HG03457 (cell line): ENCODE results near the gene LANCL2.
A peak's percentile ranks its signal among the peaks of the same experiment; 100 is the strongest.
"Not testable (repeated sequence)": the region's sequence is repeated elsewhere in the genome, so short reads cannot be mapped to it uniquely, and the experiment has no call there.

Source experiments
- ATAC-seq: cut with Tn5 transposase; IDR thresholded peaks from one replicate; pipeline ENCODE4 v1.9.1; 2021; ENCODE audit warnings: moderate number of reproducible peaks; ENCODE audit not compliant: unreplicated experiment

The LANCL2 gene, protein sequence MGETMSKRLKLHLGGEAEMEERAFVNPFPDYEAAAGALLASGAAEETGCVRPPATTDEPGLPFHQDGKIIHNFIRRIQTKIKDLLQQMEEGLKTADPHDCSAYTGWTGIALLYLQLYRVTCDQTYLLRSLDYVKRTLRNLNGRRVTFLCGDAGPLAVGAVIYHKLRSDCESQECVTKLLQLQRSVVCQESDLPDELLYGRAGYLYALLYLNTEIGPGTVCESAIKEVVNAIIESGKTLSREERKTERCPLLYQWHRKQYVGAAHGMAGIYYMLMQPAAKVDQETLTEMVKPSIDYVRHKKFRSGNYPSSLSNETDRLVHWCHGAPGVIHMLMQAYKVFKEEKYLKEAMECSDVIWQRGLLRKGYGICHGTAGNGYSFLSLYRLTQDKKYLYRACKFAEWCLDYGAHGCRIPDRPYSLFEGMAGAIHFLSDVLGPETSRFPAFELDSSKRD

DNA sequence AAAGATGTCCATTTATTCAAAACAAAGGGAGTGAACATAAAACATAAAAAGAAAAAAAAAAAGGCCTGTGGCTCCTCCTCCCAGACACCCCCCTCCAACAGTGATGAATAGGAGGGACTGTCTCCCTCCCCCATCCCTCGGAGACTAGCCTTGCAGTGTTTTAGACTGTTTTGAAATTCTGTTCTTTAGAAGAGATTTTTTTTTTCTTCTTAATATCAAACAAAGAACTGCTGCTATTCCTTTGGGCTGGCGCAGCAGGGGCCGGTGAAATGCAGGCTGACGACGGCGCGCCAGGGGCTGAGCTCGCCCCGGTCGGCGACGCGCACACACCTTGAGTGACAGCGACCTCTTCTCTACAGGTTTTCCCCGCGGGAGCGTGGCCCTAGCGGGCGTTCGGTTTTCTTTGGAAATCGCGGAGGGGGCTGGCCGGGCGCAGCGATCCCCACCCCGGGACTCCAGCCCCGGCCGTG lies at the start of gene LANCL2:
TSS of gene LANCL2 (plus strand) at position 133 of the 470 bp plus-strand sequence. CDS start 689 bp downstream, outside the sequence.
- peak; percentile 33 for ATAC-seq

DNA sequence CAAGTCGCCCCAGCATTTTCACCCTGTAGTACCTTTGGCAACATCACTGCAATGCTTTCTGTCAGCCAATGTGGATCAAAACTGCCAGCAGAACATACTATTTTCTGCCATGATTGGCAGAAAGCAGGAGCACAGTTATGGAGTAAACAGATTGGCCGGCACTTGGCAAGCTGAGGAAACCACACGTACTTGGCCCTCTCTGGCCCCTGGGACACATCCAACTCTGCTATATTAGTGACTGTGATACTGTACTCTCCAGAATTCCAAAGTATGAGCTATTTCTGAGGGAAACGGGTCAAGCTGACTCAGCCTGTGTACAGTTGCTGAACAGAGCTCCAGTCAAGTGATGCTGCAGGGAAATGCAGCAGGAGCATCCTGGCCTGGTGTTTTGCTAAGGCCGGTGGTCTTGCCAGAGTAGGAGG lies 39.8 kb upstream of the LANCL2 start:
- no peak for ATAC-seq

DNA sequence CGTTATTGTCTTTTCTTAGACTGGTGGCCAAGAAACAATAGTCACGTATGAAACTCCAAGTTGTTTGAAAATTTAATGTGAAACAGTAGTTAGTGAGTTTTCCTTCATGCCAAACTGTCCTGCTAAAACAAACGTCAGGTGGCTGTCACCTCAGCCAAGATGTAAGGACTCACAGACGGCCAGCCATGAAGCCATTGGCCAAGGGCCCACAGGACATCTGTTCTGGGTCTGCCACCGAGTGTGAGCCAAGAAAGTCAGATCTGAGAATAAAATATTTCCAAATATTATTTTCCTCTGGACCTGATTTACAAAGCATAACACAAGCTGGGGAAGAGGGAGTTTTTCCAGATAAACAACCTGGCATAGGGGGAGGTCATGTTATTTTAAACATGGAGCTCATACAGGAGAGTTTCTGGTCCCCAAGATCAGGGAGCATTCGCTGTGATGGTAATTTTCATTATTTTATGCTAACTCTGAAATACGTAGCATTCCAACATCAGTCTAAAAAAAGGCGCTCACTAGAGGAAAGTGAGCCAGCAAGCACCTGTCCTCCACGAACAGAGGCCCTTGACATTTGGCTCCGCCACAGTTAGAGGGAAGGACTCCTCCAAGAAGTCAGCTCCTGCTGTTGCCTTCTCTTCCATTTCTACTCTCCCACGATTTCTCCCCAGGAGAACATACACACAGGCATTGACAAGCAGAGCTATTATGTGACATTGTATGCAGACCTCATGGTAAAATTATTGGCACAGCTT lies 38.9 kb upstream of the LANCL2 start:
- no peak for ATAC-seq

DNA sequence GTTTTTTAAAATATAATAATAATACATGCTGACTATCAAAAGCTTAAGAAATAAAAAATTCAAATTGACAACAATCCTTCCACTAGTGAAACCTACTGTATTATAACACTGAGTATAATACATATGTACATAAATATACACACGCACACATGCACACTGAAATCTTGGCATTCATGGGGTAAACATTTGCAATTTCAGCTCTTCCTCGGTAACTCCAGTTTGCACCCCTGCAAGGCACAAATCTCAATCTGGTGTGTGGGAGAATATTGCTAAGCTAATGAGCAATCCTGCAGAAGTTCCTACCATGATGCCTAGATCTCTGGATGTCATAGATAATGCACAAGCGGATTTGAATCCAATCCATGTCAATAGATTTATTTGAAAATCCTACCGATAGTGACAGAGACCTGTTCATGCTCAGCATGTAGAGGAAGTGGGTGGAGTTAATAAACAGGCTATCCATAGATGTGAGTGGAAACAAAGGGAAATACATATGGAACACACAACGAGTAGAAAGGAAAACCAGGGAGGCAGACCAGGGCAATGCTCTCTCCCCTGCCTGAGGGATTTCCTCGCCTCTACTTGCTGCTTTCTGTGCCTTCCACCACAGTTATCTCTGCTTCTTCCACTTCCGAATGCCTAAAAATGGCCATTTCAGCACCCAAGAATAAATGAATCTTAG lies 38.1 kb upstream of the LANCL2 start:
- no peak for ATAC-seq

DNA sequence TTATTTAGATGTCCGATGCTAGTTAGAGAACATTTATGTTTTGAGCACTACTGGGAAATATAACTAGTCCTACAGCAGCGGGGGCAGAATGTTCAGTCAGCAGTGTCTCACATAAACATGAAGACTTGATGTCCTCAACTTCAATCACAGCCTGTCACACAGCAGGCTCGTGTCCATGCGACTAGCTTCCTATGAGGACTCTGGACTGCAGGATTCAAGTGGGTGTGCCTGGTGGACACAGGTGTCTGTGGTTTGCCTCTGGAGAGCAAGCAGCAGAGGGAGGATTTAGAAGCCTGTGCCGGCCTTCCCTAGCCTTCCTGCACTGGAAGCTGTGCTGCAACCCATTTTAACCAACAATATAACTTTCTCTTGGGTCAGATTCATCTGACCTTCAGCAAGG lies 30.0 kb upstream of the LANCL2 start:
- no peak for ATAC-seq

DNA sequence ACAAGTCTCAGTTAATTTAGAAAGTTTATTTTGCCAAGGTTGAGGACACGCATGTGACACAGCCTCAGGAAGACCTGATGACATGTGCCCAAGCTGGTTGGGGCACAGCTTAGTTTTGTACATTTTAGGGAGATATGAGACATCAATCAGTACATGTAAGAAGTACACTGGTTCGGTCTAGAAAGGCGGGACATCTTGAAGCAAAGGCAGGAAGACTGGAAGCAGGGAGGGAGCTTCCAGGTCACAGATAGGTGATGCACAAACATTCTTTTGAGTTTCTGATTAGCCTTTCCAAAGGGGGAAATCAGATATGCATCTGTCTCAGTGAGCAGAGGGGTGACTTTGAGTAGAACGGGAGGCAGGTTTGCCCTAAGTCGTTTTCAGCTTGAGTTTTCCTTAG lies 29.4 kb upstream of the LANCL2 start:
- ATAC-seq = no peak

DNA sequence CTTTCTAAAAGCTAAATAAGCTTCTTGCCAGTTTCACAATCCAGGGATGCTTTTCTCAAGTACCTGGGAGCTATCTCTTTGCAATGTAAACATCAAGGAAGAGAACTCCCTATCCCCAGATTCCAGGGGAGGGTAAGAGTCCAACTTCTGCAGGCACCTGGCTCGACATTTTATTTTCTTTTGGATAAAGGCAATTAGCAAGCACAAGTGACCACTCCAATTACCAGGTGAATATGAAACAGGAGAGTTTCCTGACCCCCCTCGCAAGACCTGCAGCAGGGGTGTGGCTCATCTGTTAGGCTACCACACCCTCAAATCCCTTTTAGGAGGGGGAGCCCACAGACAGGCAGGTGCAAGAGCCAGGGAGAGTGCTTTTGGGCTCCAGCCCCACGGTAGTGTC lies 28.6 kb upstream of the LANCL2 start:
- ATAC-seq = no peak

DNA sequence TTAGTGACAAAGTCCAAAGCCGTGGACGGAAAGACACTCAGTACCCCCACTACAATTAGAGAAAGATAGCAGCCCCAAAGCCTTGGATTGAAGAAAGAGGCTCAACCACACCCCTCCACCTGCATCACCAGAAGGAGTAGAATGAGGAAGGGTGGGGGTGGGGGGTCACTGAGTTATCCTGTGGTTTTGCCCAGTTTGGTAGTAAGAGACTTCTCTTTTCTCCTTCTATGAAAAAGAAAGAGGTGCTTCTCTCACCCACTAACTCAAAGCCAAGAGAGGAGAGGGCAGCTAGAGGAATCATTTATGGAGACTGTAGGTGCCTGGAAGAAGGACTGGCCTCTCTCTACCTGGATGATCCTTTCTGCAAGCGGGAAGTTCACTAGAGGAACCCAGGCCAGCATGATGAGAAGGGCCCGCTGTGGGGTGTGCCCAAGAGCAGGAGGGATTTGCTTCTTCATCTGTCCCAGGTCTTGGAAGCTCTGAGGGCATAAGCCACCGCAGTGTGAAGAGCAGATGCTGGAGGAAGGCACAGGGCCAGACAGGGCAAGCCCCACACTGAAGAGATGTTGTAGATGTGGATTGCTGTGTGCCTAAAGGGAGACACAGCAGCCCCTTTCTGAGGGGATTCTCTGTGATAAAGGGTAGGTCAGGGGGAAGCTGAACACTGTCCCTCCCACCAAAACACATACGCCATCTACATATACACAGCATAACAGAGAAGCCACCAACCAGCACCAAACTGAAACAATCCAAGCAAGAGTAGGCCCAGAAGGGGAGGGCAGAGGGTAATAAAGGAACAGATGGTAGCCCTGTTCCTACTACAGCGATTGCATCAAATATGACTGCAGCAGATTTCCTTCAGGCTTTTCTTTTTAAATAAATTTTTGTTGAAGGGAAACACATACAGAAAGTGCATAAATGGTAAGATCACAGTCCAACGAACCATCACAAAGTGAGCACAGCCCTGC lies 25.8 kb upstream of the LANCL2 start:
- ATAC-seq = no peak

DNA sequence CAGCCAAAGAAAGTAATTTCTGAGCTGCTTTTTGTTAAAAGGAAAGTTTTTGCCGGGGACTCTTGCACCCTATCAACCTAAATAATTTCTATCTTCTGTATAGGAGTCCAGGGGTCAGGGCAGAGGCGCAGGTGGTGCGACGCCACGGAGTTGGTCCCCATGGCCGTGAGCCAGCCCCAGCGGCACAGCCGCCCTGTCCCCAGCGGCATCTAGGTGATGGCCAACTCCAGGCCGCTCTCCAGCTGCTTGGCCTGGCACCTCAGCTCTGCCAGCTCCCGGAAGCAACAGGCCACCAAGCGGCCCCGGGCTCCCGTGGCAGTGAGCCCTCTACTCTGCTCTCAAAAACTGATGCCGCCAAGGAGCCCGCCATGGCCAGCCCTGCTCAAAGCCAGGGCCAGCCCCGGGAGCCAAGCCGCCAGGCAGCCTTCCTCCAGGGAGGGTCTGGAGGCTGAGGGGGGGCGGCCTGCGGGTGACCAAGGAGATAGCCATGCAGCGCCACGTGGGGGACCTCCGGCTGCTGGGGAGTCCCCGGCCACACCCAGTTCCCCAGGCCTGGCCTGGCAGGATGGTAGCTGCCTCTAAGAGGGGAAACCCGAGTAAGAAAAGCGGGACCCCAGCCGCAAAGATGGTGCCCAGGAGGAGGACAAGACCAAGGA lies 22.8 kb upstream of the LANCL2 start:
- no peak for ATAC-seq

DNA sequence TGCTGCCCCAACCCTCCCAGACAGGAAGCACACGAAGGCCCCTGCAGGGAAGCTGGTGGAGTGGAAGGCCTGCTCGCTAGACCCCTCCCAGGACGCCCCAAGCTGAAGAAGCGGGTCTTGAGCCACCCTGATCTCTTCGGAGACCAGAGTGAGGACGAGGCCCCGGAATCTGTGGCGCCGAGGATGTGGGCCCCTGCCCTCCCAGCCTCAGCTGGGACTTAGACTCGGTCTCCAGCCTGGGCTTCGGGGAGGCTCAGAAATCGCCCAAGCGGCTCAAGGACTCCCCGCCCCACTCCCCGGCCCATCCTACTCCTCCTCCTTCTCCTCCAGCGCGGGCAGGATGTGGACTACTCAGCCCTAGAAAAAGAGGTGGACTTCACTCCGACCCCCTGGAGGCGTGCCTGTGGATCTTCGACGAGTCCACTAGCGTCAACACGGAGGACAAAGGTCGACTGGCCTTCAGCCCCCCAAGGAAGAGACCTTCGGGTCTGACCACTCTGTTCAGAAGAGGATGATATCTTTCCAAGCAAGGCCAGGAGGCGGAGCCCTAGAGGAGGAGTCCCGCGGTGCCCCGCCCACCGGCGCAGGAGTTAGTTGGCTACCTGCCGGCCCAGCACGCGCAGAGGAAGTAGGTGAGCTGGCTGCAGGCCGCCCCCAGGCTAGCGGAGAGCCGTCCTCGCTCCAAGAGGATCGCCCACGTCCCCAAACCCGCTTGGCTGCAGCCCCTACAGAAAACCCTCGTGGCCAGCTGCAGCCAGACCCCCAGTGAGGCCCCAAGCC lies 21.9 kb upstream of the LANCL2 start:
- no peak for ATAC-seq

DNA sequence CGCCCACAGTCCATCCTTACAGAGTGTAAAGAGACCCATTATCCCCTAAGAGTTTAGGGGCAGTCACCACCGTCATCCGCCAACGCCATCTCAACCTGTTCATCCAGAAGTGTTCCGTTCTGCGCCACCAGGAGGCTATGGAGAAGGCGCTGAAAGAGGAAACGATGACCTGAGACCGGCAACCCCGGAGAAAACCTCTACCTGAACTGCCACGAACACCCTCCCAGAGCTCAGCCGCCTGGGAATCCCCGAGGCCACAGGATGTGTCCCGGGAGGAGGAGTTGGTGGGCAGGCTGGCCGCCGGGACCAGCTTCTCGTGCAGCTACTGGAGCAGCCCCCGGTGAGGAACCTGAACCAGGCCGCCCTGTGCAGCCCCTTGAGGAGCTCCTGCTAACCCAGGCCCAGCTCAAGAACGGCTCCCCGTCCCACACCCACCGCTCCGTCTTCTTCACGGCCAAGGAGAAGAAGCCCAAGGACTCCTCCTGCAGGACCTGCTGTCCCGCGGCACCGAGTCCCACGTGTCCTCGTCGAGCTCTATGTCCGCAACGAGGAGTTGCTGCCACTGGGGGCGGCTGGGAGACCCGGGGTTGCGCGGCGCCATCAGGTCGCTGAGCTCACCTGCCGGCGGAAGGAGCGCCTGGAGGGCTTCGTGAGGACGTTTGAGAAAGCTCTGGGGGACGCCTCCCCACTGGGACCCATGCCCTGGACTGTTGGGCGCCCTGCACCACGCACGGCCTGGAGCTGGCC lies 21.1 kb upstream of the LANCL2 start:
- no peak for ATAC-seq

DNA sequence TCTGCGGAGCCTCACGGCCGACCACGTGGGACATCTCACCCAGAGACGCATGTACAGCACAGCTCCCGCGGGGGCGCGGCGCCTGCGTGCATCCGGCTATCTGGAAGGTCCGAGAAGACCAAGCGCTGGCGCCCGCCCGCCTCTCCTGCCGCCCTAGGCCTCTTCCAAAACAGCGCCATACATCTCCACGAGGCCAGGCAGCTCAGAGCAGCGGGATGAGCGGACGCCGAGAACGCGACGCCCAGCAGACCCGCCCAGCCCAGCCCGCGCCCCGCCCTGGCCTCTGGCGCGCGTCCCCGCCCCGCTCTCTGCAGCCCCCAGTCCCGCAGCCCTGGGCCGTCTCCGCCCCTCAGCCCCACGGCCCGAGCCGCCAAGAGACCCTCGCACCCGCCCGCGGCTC lies 20.3 kb upstream of the LANCL2 start:
- no peak for ATAC-seq

DNA sequence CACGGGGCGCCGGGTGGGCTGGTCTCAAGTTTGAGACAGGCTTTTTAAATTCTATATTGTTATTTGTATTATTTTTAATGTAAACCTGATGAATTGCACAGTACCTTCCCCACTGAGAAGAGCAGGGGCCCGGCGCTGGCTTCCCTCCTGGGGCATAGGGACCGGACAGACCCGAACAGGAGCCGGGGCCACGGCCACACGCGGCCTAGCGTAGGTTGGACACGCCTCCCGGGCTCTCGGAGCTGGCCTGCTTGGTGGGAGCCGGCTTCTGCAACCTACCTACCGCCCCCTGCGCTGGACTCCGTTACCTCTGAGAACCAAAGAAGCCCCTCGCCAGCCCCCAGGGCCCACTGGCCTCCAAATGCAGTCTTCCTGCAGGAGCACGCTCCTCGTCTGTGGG lies 19.8 kb upstream of the LANCL2 start:
- ATAC-seq = no peak

DNA sequence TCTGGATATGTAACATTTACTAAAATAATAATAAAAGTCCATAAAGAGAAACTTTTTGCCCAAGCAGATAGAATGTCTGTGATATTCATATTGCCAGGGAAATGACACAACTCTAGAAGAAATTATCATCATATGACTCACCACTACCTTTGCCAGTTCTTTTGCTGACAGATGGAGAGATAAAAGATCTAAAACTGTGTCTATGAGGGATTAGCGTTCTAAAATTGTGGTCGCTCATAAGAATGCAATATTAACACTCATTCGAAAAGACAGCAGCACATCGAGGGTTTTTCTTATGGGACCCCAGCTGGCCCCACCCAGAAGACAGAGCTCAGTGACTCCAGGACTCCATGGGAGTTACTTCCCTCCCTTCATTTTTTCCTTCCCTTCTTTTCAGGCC lies 16.6 kb upstream of the LANCL2 start:
- no peak for ATAC-seq

DNA sequence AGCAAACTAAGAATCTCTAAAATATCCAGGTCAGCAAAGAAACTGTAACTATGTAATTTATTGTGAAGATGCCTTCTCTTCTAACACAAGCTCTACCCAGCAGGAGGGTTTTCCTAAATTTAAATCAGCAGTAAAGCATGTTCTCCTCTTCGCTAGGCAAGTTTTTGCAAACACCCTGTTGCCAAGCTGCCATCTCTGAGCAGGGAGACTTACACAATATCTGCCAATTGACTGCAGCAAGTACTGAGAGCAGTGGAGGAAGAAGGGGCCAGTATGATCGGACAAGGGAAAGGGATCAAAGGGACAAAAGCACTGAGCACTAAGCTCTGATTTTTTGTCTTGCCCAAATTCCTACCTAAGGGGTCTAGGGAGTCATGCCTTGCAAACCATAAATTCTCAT lies 16.0 kb upstream of the LANCL2 start:
- ATAC-seq = no peak

DNA sequence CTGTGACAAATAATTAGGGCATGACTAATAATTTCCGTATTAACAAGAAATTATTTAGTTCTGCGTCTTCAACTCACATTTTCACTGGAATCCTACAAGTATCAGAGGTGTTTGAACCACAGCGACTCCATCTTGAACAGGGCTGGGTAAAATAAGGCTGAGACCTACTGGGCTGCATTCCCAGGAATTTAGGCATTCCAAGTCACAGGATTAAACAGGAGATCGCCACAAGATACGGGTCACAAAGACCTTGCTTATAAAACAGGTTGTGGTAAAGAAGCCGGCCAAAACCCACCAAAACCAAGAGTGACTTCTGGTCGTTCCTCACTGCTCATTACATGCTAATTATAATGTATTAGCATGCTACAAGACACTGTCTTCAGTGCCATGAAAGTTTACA lies 14.9 kb upstream of the LANCL2 start:
- no peak for ATAC-seq

DNA sequence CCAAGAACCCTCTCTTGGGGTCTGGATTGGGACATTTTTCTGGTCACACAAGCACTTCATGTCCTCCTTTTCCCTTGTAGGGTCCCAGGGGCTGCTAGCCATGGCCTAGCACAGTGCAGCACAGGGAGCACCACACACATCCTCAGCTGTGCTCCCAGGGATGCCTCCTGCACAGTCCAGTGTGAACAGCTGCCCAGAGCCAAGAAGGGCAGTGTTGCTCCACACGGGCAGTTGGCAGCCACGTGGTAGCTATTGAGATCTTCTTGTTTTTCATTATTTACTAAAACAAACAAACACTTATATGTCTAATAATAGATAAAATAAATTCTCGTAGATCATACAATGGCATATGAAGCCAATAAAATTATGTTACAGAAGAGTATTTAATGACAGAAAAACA lies 13.9 kb upstream of the LANCL2 start:
- no peak for ATAC-seq

DNA sequence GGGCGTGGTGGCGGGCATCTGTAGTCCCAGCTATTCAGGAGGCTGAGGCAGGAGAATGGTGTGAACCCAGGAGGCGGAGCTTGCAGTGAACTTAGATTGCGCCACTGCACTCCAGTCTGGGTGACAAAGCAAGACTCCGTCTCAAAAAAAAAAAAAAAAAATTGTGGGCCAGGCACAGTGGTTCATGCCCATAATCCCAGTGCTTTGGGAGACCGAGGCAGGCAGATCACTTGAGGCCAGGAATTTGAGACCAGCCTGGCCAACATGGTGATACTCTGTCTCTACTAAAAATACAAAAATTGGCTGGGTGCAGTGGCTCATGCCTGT lies 12.2 kb upstream of the LANCL2 start:
- ATAC-seq = not testable (repeated sequence)

DNA sequence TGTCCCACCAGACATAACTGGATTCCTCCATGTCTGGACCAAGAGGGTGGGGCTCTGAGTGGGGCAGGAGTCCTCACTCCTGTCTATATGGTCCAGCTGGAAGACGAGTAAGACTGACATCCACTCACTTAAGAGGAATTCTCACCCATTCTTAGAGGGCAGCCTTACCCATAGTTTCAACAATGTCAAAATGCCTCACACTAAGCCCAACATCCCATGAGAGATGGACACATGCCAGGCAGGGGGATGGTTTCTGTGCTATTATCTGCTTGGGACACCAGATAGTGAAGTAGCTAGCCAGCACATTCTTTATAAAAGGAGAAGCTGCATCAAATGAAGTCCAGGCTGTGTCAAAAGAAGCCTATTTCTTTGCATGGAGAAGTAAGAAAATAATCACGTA lies 4.7 kb upstream of the LANCL2 start:
- ATAC-seq = no peak
